Adrenal gland (tissue), 5 donors: ENCODE measurements around the gene ELAVL2.

Source experiments
- CTCF ChIP-seq, 6 experiments: fragments of 450-650 bp in 4 of 6; fragments of 200-600 bp in 2 of 6; sonication (generic) in 1 of 6; IDR thresholded peaks; 1 replicate in 5 of 6; 2 replicates in 1 of 6; pipeline versions ENCODE4 v1.5.1 to v1.8.0; 2016 to 2021; ENCODE audit warnings: antibody characterized with exemption in 6 of 6, mild to moderate bottlenecking in 2 of 6, moderate library complexity in 1 of 6
- POLR2A ChIP-seq, 2 donors: fragments of 450-650 bp; IDR thresholded peaks; one replicate each; pipeline ENCODE4 v1.6.1; 2017; ENCODE audit warnings: antibody characterized with exemption in 2 of 2, mild to moderate bottlenecking in 2 of 2, moderate library complexity in 1 of 2
- donor health status: DM: no; HTN: no; CAD: no.

GRCh38 chr9:23743036-23743435 lies 83.0 kb downstream of the ELAVL2 start:
- TF ChIP-seq CTCF (IDR thresholded peaks at IDR 0.05) (no peak), POLR2A (IDR thresholded peaks at IDR 0.05) (no peak)
